GM18868 (cell line): ENCODE results near the gene LAMC3.
"Not testable (repeated sequence)": the region's sequence is repeated elsewhere in the genome, so short reads cannot be mapped to it uniquely, and the experiment has no call there.

Experiments used
- ATAC-seq: cut with Tn5 transposase; IDR thresholded peaks from one replicate; pipeline ENCODE4 v1.9.1; 2021; ENCODE audit warnings: mild to moderate bottlenecking, moderate library complexity; ENCODE audit not compliant: unreplicated experiment

LAMC3 gene

GRCh38 chr9:131112374-131113154 is 103.6 kb downstream of the LAMC3 start:
- ATAC-seq: no peak

DNA sequence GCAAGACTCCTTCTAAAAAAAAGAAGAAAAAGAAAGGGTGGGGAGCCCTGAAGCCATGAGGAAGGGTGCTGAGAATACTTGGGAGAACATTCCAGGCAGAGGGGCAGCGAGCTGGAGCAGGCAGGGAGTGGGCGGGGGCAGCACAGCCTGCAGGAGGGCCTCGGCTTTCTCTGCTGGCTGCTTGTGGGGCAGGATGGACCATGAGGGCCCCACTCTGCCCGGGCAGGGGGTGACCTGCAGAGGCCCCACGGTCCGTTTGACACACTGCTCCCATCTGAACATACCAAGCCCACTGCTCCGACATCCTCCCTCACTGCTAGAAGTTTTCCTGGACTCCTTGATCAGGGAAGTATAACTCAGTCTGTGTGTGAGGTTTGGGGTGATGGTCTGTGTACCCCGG is 104.7 kb downstream of the LAMC3 start:
- no peak for ATAC-seq

GRCh38 chr9:131114084-131114535 is 105.1 kb downstream of the LAMC3 start:
- no peak for ATAC-seq

- ATAC-seq: not testable (repeated sequence)
These were observed 106.4 kb downstream of the LAMC3 start for GRCh38 chr9:131115360-131115742.

DNA sequence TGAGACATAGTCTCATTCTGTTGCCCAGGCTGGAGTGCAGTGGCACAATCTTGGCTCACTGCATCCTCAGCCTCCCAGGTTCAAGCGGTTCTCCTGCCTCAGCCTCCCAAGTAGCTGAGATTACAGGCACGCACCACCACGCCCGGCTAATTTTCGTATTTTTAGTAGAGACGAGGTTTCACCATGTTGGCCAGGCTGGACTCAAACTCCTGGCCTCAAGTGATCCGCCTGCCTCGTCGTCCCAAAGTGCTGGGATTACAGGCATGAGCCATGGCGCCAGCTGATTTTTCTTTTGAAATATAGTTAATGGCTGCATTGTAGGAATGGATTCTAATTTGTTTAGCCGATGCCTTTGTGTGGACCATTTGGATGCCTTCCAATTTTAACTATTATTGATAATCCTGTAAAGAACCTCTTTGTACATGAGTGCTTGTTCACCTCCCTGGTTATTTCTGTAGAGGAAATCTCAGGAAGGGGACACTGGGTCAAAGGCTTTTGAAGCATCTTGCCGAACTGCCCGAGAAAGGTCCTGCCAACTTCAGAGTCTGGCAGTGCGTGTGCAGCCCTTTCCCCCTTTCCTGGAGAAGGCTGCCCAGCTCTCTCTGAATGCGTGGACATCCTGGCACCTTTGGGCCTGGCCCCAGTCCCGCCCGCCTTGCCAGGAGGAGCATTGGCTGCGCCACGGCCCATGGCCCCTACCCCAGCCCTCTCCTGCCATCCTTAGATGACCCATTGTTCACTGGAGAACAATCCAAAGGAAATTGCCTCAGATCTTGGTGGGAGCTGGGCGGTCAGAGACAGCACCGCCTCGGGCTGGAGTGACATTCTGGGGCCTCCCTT is 107.5 kb downstream of the LAMC3 start:
- ATAC-seq: no peak

DNA sequence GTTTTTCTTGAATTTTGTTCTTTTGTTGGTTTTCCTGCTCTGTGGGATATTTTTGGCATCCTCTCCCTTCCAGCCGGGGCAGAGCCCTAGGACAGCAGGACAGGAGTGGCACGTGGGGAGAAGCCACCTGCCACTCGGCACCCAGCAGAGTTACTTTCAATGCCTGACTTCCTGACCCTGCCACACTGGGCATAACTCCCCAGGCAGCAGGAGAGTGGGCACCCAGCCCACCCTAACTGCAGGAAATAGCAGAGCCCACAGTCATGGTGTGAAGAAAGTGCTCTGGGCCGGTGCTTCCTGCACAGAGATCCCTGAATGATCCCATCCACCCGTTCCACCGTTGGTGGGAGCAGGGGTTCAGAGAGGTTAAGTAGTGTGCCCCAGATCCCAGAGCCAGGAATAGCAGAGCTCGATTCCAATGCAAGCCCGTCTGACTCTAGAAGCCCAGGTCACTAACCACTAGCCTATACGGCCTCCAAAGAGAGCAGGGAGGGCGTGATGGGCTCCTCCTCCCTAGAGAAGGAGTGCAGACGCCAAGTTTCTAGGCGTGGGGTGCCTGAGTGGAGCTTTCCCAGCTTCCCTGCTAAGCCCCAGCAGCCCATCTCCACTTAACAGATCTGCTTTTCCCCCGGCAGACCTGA is 108.3 kb downstream of the LAMC3 start:
- no peak for ATAC-seq

GRCh38 chr9:131117762-131118145 is 108.8 kb downstream of the LAMC3 start:
- ATAC-seq: no peak

DNA sequence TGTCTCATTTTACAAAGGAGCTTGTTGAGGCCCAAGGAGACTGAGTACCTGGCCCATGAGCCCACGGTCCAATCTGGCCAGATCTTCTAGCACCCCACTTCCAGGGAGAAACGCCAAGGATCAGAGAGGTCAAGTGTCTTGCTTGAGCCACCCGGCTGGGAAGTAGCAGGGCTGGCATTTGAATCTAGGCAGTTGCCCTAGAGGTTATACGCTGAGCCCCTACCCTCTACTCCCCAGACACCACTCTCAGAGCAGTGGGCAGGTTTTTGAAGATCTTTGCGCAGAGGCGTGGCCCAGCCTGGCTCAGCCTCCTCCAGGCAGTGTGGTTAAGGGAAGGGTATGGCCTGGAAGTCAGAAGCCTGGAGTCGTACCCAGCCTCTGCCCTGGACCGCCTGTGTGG is 110.6 kb downstream of the LAMC3 start:
- no peak for ATAC-seq

DNA sequence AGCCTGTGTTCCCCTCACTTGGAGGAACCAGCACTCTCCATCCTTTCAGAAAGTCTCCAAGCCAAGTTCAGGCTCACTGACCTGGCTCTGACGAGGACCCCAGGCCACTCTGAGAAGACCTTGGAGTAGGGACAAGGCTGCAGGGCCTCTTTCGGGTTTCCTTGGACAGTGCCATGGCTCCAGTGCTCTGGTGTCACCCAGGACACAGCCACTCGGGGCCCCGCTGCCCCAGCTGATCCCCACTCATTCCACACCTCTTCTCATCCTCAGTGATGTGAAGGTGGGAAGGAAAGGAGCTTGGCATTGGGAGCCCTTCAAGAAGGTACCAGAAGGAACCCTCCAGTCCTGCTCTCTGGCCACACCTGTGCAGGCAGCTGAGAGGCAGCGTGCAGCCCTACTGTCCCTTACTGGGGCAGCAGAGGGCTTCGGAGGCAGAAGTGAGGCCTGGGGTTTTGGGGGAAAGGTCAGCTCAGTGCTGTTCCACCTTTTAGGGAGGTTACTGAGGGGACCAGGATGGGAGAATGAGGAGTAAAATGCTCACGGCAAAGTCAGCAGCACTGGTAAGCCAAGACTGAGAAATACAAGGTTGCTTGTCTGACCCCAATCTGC is 111.8 kb downstream of the LAMC3 start:
- ATAC-seq: no peak

DNA sequence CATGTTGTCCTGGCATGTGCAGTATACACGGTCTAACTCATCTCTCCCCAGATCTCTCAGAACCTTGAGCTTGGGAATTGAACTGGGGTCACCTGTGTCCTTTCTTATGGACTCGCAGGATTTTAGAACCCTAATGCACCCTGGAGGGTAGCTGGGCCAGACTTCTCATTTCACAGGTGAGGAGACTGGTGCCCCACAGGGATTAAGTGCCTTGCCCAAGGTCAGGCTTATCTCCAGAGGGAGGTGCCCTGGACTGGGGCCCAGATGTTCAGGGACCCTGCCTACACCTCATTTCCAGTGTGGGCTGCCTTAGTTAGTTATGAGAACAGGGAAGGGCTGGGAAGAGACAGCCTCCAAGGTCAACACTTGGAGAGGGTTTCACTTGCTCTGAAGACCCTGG is 112.4 kb downstream of the LAMC3 start:
- no peak for ATAC-seq

- ATAC-seq: no peak
These were observed 113.2 kb downstream of the LAMC3 start for GRCh38 chr9:131122158-131122557.

DNA sequence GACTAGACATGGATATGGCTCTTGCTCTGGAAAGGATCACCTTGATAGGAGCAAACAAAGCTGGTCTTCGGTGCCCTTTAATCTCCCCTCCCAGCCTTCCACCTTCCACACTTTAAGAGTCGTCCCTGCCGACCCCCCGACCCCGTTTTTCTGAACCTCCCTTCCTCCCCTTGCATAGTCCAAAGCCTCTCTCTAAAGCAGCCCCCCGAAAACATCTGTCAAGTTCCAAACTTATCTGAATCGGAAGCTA is 116.0 kb downstream of the LAMC3 start:
- ATAC-seq: no peak

DNA sequence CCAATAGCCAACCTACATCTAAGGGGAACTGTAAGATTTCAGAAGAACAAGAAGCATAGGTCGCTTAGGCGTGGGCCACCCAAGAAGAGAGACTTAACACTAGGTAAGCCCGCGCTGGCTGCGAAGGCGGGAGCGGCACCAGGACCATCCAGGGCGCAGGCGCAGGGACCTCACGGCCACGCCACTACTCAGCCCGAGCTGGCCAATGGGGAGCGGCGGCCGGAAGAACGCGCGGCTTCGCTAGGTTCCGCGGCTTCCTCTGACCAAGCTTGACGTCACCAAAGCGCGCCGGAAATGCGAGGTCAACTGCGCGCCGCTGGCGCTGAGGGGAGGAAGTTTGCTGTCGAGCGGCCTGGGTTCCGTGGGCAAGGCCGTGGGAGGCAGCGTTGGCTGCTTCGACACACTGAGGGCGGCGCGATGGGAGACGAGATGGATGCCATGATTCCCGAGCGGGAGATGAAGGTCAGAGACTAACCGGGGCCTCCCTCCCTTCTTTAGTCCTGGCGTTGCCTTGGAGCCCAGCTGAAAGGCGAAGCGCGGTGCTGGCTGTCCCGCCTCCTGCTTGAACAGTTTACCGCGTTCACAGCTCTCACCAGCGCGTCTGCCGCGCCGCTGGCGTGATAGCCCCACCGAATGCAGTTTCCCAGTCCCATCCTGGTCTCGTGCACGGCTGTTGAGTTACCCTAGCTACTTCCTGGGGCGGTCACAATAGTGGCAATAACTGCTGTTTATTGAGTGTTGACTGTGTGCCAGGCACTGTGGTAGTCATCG is 116.5 kb downstream of the LAMC3 start, which contains the start of gene NUP214:
NUP214 (plus strand) TSS at position 299 of the 771 bp plus-strand sequence; CDS start at position 418, 119 bp downstream.
- peak; percentile 96 for ATAC-seq

DNA sequence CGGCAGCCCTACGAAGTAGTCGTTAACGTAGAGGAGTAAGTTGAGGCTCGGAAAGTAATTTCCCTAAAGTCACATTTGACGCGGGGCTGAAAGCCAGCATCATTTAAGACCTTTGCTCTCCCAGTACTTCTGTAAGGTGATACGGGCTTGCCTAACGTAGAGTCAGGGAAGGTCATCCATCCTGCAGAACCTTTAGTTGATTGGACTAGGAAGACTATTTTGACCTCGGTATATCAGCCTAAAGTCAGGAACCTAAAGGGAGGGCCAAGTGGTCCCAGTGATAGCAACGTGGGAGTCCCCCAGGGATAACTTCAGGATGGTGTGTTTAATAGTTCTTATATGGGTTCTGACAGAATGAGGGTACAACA is 117.1 kb downstream of the LAMC3 start:
- ATAC-seq: no peak

DNA sequence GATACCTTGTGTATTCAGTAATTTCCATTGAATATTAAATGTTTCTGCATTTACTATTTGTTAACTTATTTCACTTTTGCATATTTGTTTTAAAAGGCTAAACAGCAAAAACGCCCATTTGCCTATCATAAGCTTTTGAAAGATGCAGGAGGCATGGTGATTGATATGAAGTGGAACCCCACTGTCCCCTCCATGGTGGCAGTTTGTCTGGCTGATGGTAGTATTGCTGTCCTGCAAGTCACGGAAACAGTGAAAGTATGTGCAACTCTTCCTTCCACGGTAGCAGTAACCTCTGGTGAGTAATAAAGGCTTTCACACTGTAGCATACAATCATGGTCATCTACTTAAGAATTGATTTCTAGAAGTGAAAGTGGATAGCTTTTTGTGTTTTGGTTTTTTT is 120.2 kb downstream of the LAMC3 start:
- ATAC-seq: no peak

DNA sequence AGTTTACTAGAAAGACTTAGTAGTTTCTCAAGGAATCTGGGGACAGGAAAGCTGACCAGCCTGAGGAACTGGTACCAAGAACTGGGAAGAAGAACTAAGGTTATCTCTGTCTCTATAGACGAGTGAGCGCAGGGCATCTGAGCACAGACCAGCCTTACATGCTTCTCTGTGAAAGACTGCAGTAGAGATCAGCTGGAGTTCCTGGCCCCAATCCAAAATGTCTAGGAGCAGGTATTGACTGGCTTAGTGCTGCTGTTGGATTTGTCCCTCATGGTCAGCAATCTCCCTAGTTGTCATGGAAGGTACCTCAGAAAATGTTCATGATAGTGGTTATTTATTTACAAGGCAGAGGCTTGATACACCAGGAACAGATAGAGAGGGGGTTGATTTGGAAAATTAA is 129.7 kb downstream of the LAMC3 start:
- no peak for ATAC-seq

DNA sequence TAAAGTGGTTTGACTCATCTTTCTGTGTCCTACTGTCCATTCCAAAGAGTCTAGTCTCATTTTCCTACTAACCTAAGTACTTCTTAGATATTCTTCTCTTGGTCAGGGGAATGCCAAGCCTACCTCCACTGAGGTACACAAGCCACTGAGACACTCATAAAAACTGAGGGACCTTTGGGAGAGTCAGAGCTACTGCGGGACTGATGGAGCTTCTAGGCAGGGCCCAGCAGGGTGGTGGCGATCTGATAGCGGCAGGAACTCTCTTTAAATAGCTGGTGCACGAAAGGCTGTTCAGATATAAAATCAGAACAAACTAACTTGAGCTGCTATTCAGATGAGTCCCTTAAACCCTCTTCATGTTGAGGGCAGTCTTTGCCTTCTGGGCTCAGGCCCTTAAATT is 131.1 kb downstream of the LAMC3 start:
- no peak for ATAC-seq

- no peak for ATAC-seq
These were observed 131.6 kb downstream of the LAMC3 start for GRCh38 chr9:131140550-131140949.

- no peak for ATAC-seq
These were observed 133.2 kb downstream of the LAMC3 start for GRCh38 chr9:131142160-131142559.
